ENCODE data around the gene CAPN13. TPM values are rescaled to one million over a fixed set of nuclear protein-coding genes. Genes with fewer than 3 reads are reported as not detected.
A peak's percentile ranks its signal among the peaks of the same experiment; 100 is the strongest.

The CAPN13 gene
- total and polyA plus RNA-seq, 2 of the 4 experiments (the other 2 are of a cell fraction): not detected

GRCh38 chr2:30693821-30694281 lies 113.4 kb downstream of the CAPN13 start:
- POLR2A ChIA-PET (ENCODE audit: unreplicated experiment): no interaction called here
- Histone ChIP-seq H4K8ac (ENCODE audit: low read depth in 2 of 2, low read length in 2 of 2) (peak overlapping the region; percentile 38 to 71; a peak in 3 of 4 replicates), H2AK9ac (replicated peaks; ENCODE audit: low read depth, low read length, poor library complexity) (peak overlapping the region; percentile 66), H2BK120ac (ENCODE audit: low read depth, low read length) (peak overlapping the region; percentile 69), H3K27me3 (ENCODE audit: control insufficient read depth, insufficient read depth, low read length) (no peaks in the 10 kb centered on the region), H2BK5ac (ENCODE audit: low read depth, low read length, poor library complexity, severe bottlenecking) (peak overlapping the region; percentile 30), H2BK15ac (ENCODE audit: low read depth, low read length) (peak overlapping the region; percentile 66; the same call in 2 of the 3 replicates), H4K5ac (ENCODE audit: low read depth, low read length) (peak overlapping the region; percentile 24), H3K18ac (ENCODE audit: low read depth, low read length) (peak overlapping the region; percentile 61), H4K91ac (ENCODE audit: insufficient read depth, low read depth, low read length) (peak overlapping the region; percentile 81), H3K56ac (ENCODE audit: extremely low read depth, insufficient read depth, low read length) (no peak overlapping the region), H3K79me1 (ENCODE audit: low read depth in 1 of 2, low read length in 2 of 2) (0 out of 4 replicates have a peak, but pooled peaks cover 0 to 2% of the 10 kb centered on the region in 2 experiments), H3K9me3 (ENCODE audit: control insufficient read depth, insufficient read depth, low read length) (no peaks in the 10 kb centered on the region), H3K27ac (ENCODE audit: insufficient read depth, low read length) (no peak overlapping the region), H3K4ac (ENCODE audit: low read depth, low read length) (peak overlapping the region; percentile 82), H2AK5ac (ENCODE audit: low read depth, low read length) (peak overlapping the region; percentile 63), H3K36me3 (ENCODE audit: control insufficient read depth, insufficient read depth, low read length) (no peaks in the 10 kb centered on the region), H3K14ac (replicated peaks; ENCODE audit: low read depth, low read length) (peak overlapping the region; percentile 67), H4K20me1 (ENCODE audit: insufficient read depth, low read length) (no peaks in the 10 kb centered on the region), H2BK20ac (ENCODE audit: low read depth, low read length) (peak overlapping the region; percentile 89; the same call in 1 of the 2 replicates), H3K4me1 (ENCODE audit: control insufficient read depth, insufficient read depth, low read length) (peaks cover 18% of the 10 kb centered on the region), H3K4me2 (ENCODE audit: low read depth, low read length) (no peak overlapping the region), H2AFZ (replicated peaks; ENCODE audit: low read length, poor library complexity) (peak overlapping the region; percentile 35), H3K9me1 (ENCODE audit: insufficient read depth, low read length) (peaks cover 5% of the 10 kb centered on the region; the same call in 1 of the 2 replicates), H3K9ac (ENCODE audit: low read depth, low read length) (no peak overlapping the region), H3K4me3 (ENCODE audit: insufficient read depth, low read depth, low read length) (no peak overlapping the region), H3K23ac (ENCODE audit: low read depth, low read length) (peak overlapping the region; percentile 63; the same call in 1 of the 2 replicates)
- DNase-seq: no peak
- no CpG with 5 or more reads among the region's 4 CpGs for WGBS, 2 experiments (ENCODE audit: extremely low coverage in 2 of 2, insufficient read length in 1 of 2)
- no peak for TF ChIP-seq SMC3 (IDR thresholded peaks at IDR 0.05; ENCODE audit: low read depth, low read length)
- TF ChIP-seq ELK1 (IDR thresholded peaks at IDR 0.05; ENCODE audit: borderline replicate concordance, low read depth, low read length): no peak
- TF ChIP-seq BHLHE40 (IDR thresholded peaks at IDR 0.05; ENCODE audit: low read depth, low read length): no peak
- no peak for TF ChIP-seq CEBPB (IDR thresholded peaks at IDR 0.05; ENCODE audit: low read depth, low read length)
- no peak for TF ChIP-seq RCOR1 (IDR thresholded peaks at IDR 0.05; ENCODE audit: insufficient replicate concordance, low read length)
- TF ChIP-seq FOS (IDR thresholded peaks at IDR 0.05; ENCODE audit: low read depth, low read length): no peak
- TF ChIP-seq MAZ (IDR thresholded peaks at IDR 0.05; ENCODE audit: borderline replicate concordance, low read depth, low read length): no peak
- TF ChIP-seq RAD21 (IDR thresholded peaks at IDR 0.05; ENCODE audit: low read length): no peak
- no peak for TF ChIP-seq MAFK (IDR thresholded peaks at IDR 0.05; ENCODE audit: low read depth, low read length)
- TF ChIP-seq MXI1 (IDR thresholded peaks at IDR 0.05; ENCODE audit: borderline replicate concordance, low read depth, low read length): no peak
- TF ChIP-seq USF2 (IDR thresholded peaks at IDR 0.05; ENCODE audit: low read depth, low read length): no peak
- no peak for TF ChIP-seq POLR2A (IDR thresholded peaks at IDR 0.05; ENCODE audit: low read depth, low read length)
- CTCF ChIA-PET: interaction anchor here (0.8 to 2.6 kb wide), 5 partner anchors 18 to 529 kb away, joined by 3 to 11 read pairs (median 4); no protein-coding TSS in a partner anchor
- no peak for ATAC-seq (ENCODE audit: low read depth)
- intact Hi-C loops (cut with micrococcal nuclease) (loop anchor here (5.0 kb wide), 1 partner anchor 392 kb away; no protein-coding TSS in a partner anchor), in situ Hi-C loops (cut with MboI; ENCODE audit: low sequenced_read_pairs) (no loop called here), dilution Hi-C loops (cut with HindIII; ENCODE audit: low sequenced_read_pairs, unreplicated experiment) (no loop called here)
- BruUV-seq (replicated peaks): no TSS peak
